Umbilical cord (tissue), 2 donors: ENCODE data around the gene ZNF486. TPM values are rescaled to one million over a fixed set of nuclear protein-coding genes. Genes with fewer than 3 reads are reported as not detected.
A peak's percentile ranks its signal among the peaks of the same experiment; 100 is the strongest.
"Not testable (repeated sequence)": the region's sequence is repeated elsewhere in the genome, so short reads cannot be mapped to it uniquely, and the experiment has no call there.

Source experiments
- DNase-seq: peaks from one replicate; pipeline ENCODE4 v3.0.0-alpha.2; 2015; ENCODE audit warnings: low spot score
- total RNA-seq: library from RNA; depleted of rRNA; stranded (reverse); fragments of >200 nt; gene quantifications from one replicate; pipeline ENCODE4 v1.2.3, GENCODE V29; 2014; ENCODE audit warnings: low replicate concordance; ENCODE audit not compliant: insufficient read depth

Gene ZNF486
- 21.4 TPM for total RNA-seq

GRCh38 chr19:20167020-20167644 lies at the start of gene ZNF486:
Gene ZNF486, plus strand, starts transcription at chr19:20167214. Its CDS starts 117 bp downstream, at chr19:20167331.
- DNase-seq: peak; percentile 99

- not testable (repeated sequence) for DNase-seq
These were observed 48.8 kb upstream of the ZNF486 start for GRCh38 chr19:20118064-20118839.

GRCh38 chr19:20124879-20125278 lies 42.1 kb upstream of the ZNF486 start:
- DNase-seq: no peak

GRCh38 chr19:20132933-20133332 lies 34.1 kb upstream of the ZNF486 start:
- not testable (repeated sequence) for DNase-seq

GRCh38 chr19:20137714-20138113 lies 29.3 kb upstream of the ZNF486 start:
- DNase-seq: not testable (repeated sequence)

DNA sequence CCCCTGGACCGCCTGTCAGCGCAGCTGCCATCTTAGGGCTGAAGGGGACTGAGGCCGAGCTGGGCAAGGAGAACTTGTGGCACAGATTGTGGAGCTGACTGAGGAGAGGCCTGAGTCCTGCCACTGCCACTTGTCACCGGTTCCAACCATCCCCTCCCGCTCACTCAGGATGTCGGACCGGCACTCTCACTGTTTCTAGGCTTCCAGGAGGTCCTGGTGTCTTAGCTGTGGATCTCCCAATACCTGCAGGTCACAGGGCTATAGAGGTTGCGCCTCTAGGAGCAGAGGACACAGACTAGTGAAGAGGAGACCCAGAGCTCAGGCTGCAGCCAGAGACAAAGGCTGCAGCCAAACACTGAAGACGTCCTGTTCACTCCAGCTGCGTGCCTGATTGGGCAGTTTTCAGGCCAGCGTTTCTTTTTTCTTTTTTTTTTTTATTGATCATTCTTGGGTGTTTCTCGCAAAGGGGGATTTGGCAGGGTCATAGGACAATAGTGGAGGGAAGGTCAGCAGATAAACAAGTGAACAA lies 15.3 kb upstream of the ZNF486 start:
- DNase-seq: no peak

DNA sequence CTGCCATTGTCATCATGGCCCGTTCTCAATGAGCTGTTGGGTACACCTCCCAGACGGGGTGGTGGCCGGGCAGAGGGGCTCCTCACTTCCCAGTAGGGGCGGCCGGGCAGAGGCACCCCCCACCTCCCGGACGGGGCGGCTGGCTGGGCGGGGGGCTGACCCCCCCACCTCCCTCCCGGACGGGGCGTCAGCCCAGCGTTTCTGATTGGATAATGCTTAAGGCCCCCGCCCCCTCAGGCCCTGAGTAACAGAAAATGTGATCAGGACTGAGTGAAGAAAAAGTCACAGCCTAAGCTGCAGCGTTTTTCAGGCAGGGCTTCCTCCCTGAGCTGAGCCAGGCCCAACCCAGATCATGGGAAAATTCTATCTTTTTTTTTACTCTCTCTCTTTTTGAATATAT lies 14.5 kb upstream of the ZNF486 start:
- DNase-seq: not testable (repeated sequence)

DNA sequence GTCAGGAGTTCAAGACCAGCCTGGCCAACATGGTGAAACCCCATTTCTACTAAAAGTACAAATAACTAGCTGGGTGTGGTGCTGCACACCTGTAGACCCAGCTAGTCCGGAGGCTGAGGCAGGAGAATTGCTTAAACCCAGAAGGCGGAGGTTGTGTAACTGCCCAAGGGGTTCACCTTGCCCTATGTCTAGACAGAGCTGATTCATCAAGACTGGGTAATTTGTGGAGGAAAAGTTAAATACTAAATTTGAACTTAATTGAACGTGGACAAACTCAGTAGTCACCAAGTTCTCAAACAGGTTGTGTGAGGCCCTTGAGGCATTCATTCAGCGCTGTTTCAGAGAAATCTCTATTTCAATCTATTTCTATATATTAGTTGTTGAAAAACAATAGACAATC lies 13.7 kb upstream of the ZNF486 start:
- no peak for DNase-seq

DNA sequence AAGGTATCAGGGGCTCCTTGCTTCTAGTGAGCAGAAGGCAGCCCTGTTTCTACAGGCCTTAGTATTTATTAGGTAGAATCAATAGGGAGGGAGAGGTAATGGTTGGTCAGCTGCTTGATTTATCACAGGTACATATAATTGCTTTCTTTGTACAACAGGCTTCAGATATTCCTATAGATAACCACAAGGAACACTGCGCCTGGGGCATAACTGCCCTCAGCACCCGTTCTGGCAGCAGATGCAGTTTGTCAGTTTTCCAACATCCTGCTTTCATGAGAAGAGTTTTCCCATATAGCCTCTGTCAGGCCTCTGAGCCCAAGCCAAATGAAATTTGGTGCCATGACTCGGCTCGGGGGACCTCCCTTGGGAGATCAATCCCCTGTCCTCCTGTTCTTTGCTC lies 12.4 kb upstream of the ZNF486 start:
- no peak for DNase-seq

DNA sequence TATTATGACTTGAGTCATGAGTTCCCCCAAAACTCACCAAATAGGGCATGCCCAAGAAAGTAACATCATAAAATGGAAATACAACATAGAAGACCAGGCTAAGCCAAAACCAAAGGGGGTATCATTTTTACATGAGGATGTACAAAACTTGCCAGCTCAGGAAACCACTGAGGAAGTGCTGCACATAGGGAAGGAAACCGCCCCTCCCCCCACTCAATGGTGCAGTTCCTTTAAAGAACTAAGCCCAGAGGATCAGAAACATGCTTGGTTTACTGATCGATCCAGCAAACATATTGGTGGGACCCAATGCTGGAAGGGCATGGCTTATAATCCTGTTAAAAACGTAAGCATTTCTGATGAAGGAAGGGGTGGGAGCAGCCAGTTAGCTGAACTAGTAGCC lies 4.2 kb upstream of the ZNF486 start:
- DNase-seq: no peak

GRCh38 chr19:20164456-20164855 lies 2.6 kb upstream of the ZNF486 start:
- DNase-seq: no peak

GRCh38 chr19:20165971-20166592 lies 932 bp upstream of the ZNF486 start:
- no peak for DNase-seq

GRCh38 chr19:20167651-20168122 lies 673 bp downstream of the ZNF486 start:
- peak; percentile 41 for DNase-seq

GRCh38 chr19:20171285-20171684 lies 4.3 kb downstream of the ZNF486 start:
- DNase-seq: no peak

DNA sequence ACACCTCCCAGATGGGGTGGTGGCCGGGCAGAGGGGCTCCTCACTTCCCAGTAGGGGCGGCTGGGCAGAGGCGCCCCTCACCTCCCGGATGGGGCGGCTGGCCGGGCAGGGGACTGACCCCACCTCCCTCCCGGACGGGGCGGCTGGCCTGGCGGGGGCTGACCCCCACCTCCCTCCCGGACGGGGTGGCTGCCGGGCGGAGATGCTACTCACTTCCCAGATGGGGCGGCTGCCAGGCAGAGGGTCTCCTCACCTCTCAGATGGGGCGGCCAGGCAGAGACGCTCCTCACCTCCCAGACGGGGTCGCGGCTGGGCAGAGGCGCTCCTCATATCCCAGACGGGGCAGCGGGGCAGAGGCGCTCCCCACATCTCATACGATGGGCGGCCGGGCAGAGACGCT lies 8.8 kb downstream of the ZNF486 start:
- not testable (repeated sequence) for DNase-seq

DNA sequence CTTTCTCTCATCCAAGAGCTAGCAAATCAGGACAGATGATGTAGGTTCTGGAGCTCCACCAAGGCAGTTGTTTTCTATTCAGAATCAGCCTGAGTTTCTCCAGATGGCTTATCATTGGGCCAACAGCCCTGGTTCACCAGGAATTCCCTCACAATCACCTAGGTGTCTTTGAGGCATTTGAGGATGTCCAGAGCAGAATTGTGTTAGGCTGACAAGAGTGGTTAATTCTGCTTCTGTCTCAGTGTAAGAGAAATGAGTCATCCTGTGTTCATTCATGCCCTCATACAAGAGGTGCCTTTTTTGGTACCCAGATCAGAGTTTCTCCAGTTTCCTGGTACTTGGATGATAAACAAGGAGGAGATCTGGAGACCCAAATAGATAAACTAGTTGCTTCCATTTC lies 12.9 kb downstream of the ZNF486 start:
- not testable (repeated sequence) for DNase-seq

DNA sequence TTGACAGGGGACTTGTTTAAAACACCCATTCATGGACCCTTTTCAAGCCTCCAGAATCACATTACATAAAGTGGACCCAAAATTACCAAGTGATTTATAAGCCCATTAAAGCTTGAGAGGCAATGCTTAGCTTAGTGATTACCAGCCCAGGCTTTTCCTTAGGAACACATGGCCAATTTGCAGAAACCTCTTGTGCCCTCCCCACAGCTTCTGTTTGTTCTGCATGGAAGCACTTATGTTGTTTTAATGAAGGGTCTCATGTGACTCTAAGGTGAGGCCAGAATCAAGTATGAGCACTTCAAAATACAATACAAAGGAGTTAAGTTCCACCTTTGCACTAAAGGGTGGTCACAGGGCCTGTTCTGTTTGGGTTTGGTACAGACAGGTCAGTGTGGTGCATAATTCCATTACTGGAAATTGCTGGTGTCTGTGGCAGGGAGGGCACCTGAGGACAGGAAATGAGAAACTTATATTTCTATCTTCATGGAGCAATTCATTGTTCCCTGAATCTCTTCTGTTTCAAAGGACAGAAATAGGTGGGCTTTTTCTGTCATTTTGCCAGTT lies 15.3 kb downstream of the ZNF486 start:
- no peak for DNase-seq

DNA sequence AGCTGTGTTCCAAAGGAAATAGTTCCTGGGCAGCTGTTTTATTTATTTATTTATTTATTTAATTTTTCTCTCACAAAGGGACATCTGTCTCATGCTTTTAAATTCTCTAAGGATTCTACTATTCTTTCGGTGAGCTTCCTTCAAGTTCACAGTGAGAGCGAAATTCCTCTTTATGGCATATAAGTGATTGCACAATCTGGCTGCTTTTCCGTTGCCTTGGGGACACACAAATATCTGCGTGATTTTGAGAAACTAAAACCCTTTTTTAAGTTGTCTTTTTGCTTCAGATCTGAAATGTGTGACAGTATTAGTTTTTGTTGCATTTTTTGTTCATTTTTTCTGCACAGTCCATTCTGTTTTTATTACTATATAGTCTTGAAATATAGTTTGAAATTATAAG lies 19.2 kb downstream of the ZNF486 start:
- DNase-seq: no peak

DNA sequence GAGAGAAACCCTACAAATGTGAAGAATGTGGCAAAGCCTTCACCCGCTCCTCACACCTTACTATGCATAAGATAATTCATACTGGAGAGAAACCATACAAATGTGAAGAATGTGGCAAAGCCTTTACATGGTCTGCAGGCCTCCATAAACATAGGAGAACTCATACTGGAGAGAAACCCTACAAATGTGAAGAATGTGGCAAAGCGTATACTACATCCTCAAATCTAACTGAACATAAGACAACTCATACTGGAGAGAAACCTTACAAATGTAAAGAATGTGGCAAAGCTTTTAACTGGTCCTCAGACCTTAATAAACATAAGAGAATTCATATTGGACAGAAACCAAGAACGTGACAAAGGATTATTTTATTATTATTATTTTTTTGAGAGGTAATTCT lies 30.7 kb downstream of the ZNF486 start:
- no peak for DNase-seq

DNA sequence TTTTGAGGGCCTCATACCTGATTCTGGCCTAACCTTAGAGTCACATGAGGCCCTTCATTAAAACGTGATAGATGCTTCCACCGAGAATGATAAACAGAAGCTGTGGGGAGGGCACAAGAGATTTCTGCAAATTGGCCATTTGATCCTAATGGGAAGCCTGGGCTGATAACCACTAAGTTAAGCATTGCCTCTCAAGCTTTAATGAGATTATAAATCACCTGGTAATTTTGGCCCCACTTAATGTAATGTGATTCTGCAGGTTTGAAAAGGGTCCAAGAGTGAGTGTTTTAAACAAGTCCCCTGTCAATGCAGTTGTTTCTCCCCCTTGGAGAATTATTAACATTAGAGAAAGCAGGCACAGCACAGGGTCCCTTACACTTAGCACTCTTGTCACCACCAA lies 42.0 kb downstream of the ZNF486 start:
- DNase-seq: no peak

DNA sequence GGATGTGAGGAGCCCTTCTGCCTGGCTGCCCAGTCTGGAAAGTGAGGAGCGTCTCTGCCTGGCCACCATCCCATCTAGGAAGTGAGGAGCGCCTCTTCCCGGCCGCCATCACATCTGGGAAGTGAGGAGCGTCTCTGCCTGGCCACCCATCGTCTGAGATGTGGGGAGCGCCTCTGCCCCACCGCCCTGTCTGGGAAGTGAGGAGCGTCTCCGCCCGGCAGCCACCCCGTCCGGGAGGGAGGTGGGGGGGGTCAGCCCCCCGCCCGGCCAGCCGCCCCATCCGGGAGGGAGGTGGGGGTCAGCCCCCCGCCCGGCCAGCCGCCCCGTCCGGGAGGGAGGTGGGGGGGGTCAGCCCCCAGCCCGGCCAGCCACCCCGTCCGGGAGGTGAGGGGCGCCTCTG lies 47.4 kb downstream of the ZNF486 start:
- DNase-seq: not testable (repeated sequence)

DNA sequence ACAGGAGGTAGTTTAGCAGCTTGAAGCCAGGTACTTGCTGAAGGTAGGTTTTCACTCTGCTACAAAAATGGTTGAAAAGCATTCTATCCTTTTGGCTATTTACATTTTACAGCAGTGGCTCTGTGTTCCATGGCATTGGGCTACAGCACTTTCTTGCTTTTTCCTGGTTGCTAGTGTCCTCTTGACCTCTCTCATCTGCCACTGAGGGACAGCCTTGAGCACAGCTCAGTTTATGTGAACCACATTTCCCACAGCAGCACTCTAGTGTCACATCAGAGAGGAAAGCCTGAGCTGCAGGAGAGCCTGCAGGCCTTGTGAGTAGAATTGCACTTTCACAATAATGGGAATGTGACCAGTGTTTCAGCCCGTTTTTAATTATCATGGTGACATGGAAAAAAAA lies 54.6 kb downstream of the ZNF486 start:
- not testable (repeated sequence) for DNase-seq
